CD4-positive, alpha-beta T cell treated with Interleukin-15 for 1 hour (primary cell): ENCODE data around the gene CNN3.

Experiments used
- DNase-seq: peaks from one replicate; pipeline ENCODE4 v3.0.0-alpha.2; 2020

CNN3 gene

GRCh38 chr1:94926915-94927404 lies at the start of gene CNN3:
TSS of gene CNN3 (minus strand) at chr1:94927110. CDS start at chr1:94926894, 216 bp downstream.
- peak; percentile 80 for DNase-seq

GRCh38 chr1:94974824-94975223 lies 47.9 kb upstream of the CNN3 start:
- DNase-seq: no peak

GRCh38 chr1:94974241-94974640 lies 47.3 kb upstream of the CNN3 start:
- no peak for DNase-seq

- DNase-seq: no peak
These were observed 46.5 kb upstream of the CNN3 start for GRCh38 chr1:94973309-94973922.

GRCh38 chr1:94971491-94971924 lies 44.6 kb upstream of the CNN3 start:
- no peak for DNase-seq

GRCh38 chr1:94970783-94971182 lies 43.9 kb upstream of the CNN3 start:
- DNase-seq: no peak

- no peak for DNase-seq
These were observed 42.2 kb upstream of the CNN3 start for GRCh38 chr1:94969137-94969536.

GRCh38 chr1:94966033-94966432 lies 39.1 kb upstream of the CNN3 start:
- no peak for DNase-seq

GRCh38 chr1:94963864-94964263 lies 37.0 kb upstream of the CNN3 start:
- no peak for DNase-seq

- peak; percentile 18 for DNase-seq
These were observed 35.7 kb upstream of the CNN3 start for GRCh38 chr1:94962409-94963265.

GRCh38 chr1:94961988-94962387 lies 35.1 kb upstream of the CNN3 start:
- no peak for DNase-seq

- no peak for DNase-seq
These were observed 34.7 kb upstream of the CNN3 start for GRCh38 chr1:94961582-94961981.

- no peak for DNase-seq
These were observed 31.2 kb upstream of the CNN3 start for GRCh38 chr1:94958081-94958480.

- DNase-seq: no peak
These were observed 29.1 kb upstream of the CNN3 start for GRCh38 chr1:94955767-94956632.

GRCh38 chr1:94954263-94955220 lies 27.6 kb upstream of the CNN3 start:
- no peak for DNase-seq

GRCh38 chr1:94953746-94954145 lies 26.8 kb upstream of the CNN3 start:
- DNase-seq: no peak

GRCh38 chr1:94953107-94953506 lies 26.2 kb upstream of the CNN3 start:
- DNase-seq: no peak

- no peak for DNase-seq
These were observed 25.6 kb upstream of the CNN3 start for GRCh38 chr1:94952539-94952938.

- no peak for DNase-seq
These were observed 24.7 kb upstream of the CNN3 start for GRCh38 chr1:94951509-94952208.

- no peak for DNase-seq
These were observed 24.1 kb upstream of the CNN3 start for GRCh38 chr1:94951046-94951445.
